ENCODE measurements around the gene NAA50. TPM values are rescaled to one million over a fixed set of nuclear protein-coding genes. Genes with fewer than 3 reads are reported as not detected.

Gene NAA50
- total RNA-seq (2022): 155 and 156 TPM in 2 replicates
- Bru-seq, nascent RNA: percentile 97 among the genes with signal in this experiment
- percentile 98 among the genes with signal in this experiment for BruChase-seq, experiment 1, labeled RNA remaining after a 6-hour chase
- percentile 98 among the genes with signal in this experiment for BruChase-seq, experiment 2, labeled RNA remaining after a 2-hour chase
- long read RNA-seq, full-length matches to known transcripts: 141 of 154 reads
- long read RNA-seq, partial matches to known transcripts: 1 of 154 reads
- long read RNA-seq, other reads (novel, unspliced or antisense): 12 of 154 reads

DNA sequence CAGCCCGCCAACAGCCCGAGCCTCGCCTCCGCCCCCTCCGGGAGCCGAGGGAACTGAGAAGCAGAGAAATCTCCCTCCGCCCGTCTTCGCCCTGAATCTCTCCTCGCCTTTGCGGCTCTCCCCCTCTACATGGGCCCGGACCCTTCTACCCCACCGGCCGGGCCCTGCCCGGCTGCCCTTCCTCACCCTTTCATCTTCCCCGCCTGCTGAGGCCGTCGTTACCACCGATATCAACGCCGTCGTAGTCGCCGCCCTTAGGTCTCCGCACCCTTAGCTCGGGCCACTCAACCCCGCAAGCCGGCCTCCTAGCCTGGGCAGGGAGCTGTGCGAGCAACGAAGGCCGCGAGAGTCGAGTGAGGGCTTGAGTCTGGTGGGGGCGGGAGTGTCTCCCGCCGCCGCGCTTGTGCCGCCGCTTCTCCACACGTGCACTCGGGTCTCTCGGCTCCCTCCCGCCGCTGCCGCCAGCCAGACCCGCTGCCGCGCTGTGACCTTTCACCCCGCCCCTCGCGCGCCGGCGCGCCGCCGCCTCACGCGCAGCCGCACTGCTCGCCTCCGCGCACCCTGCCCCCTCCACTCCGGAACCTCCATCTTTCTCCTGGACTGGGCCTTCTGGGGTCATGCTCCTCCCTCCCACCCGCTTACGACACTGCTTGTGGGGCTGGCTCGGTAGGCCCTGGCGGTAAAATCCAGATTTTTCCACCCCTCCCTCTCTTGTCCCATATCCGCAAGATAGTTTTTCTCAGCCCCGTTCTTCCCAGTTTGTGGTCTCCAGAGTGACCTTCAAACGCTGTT, at the start of gene NAA50:
TSS of gene NAA50 (minus strand) at position 494 of the 792 bp plus-strand sequence. CDS start at position 194, 300 bp downstream.
- BruUV-seq (replicated peaks): no TSS peak

DNA sequence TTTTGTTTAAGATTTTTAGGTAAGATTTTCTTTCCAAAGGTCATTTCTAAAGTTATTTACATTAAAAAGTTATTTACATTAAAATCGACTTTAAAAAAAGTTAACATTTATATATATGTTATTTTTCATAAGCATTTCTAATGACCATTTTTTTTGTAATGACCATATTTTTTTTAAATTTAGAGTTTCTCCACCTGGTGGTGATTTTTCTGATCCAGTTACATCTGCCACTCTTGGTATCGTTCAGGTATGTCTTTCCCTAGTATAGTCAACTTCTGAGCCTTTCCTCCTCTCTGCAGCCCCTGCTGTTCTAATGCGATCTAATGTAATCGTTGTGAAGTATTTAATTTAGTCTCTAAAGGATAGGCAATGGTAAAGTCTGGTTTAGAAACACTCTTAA, 49.6 kb upstream of the NAA50 start:
- H3K9me3 Mint-ChIP-seq (ENCODE audit: low read depth, unreplicated experiment): no peaks in the 10 kb centered on the region
- no peak overlapping the region for H3K4me3 Mint-ChIP-seq (ENCODE audit: low read depth, unreplicated experiment)
- no peaks in the 10 kb centered on the region for H3K4me1 Mint-ChIP-seq (ENCODE audit: low read depth, unreplicated experiment)
- CTCF ChIA-PET: no interaction called here
- TF ChIP-seq, protein P1, sequence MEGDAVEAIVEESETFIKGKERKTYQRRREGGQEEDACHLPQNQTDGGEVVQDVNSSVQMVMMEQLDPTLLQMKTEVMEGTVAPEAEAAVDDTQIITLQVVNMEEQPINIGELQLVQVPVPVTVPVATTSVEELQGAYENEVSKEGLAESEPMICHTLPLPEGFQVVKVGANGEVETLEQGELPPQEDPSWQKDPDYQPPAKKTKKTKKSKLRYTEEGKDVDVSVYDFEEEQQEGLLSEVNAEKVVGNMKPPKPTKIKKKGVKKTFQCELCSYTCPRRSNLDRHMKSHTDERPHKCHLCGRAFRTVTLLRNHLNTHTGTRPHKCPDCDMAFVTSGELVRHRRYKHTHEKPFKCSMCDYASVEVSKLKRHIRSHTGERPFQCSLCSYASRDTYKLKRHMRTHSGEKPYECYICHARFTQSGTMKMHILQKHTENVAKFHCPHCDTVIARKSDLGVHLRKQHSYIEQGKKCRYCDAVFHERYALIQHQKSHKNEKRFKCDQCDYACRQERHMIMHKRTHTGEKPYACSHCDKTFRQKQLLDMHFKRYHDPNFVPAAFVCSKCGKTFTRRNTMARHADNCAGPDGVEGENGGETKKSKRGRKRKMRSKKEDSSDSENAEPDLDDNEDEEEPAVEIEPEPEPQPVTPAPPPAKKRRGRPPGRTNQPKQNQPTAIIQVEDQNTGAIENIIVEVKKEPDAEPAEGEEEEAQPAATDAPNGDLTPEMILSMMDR (IDR thresholded peaks at IDR 0.05; ENCODE audit: unreplicated experiment): no peak
- H3K27me3 Mint-ChIP-seq (ENCODE audit: unreplicated experiment): no peaks in the 10 kb centered on the region
- no peak for DNase-seq
- H3K36me3 Mint-ChIP-seq (ENCODE audit: insufficient read depth, unreplicated experiment): peaks cover 4% of the 10 kb centered on the region
- no TSS peak for BruUV-seq (replicated peaks)
- intact Hi-C loops (cut with micrococcal nuclease; ENCODE audit: unreplicated experiment): no loop called here
- no peak overlapping the region for H3K27ac Mint-ChIP-seq (ENCODE audit: unreplicated experiment)

More for the DNA sequence above, at the start of gene NAA50:
- Mint-ChIP-seq H3K4me3 (ENCODE audit: low read depth, unreplicated experiment) (peak within 1 kb of the TSS; percentile 100), H3K9me3 (ENCODE audit: low read depth, unreplicated experiment) (no peaks in the 10 kb centered on the region), H3K27ac (ENCODE audit: unreplicated experiment) (peak within 1 kb of the TSS; percentile 97), H3K27me3 (ENCODE audit: unreplicated experiment) (no peaks in the 10 kb centered on the region), H3K4me1 (ENCODE audit: low read depth, unreplicated experiment) (peaks cover 32% of the 10 kb centered on the region), H3K36me3 (ENCODE audit: insufficient read depth, unreplicated experiment) (peaks cover 43% of the 10 kb centered on the region)
- CTCF ChIA-PET: interaction anchor here (0.6 to 1.6 kb wide), 10 partner anchors 10 to 167 kb away, joined by 3 to 21 read pairs (median 5); partner anchors contain the start of gene GRAMD1C
- TF ChIP-seq, protein P1 (IDR thresholded peaks at IDR 0.05; ENCODE audit: unreplicated experiment): no peak
- intact Hi-C loops (cut with micrococcal nuclease; ENCODE audit: unreplicated experiment): no loop called here
- peak; percentile 91 for DNase-seq

DNA sequence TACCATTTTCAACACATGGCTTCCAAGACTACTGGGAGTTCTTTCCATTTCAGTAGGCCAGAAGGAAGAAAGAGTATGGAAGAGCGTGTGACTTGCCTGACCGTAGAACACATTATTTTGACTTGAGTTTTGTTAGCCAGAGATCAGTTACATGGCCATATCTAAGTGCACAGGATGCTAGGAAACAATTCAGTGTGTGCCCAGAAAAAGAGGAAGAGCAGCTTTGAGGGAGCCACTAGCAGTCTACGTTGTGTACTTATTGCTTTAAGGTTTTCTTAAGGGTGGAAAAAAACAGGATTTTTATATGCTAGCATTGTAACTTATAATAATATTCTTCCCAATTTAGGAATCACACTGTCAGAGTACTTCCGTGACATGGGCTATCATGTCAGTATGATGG, 48.5 kb upstream of the NAA50 start:
- TF ChIP-seq, protein P1 (IDR thresholded peaks at IDR 0.05; ENCODE audit: unreplicated experiment): no peak
- Mint-ChIP-seq H3K4me3 (ENCODE audit: low read depth, unreplicated experiment) (no peak overlapping the region), H3K27ac (ENCODE audit: unreplicated experiment) (no peak overlapping the region), H3K27me3 (ENCODE audit: unreplicated experiment) (no peaks in the 10 kb centered on the region), H3K9me3 (ENCODE audit: low read depth, unreplicated experiment) (no peaks in the 10 kb centered on the region), H3K36me3 (ENCODE audit: insufficient read depth, unreplicated experiment) (peaks cover 4% of the 10 kb centered on the region), H3K4me1 (ENCODE audit: low read depth, unreplicated experiment) (no peaks in the 10 kb centered on the region)
- CTCF ChIA-PET: no interaction called here
- intact Hi-C loops (cut with micrococcal nuclease; ENCODE audit: unreplicated experiment): no loop called here
- no TSS peak for BruUV-seq (replicated peaks)
- no peak for DNase-seq

DNA sequence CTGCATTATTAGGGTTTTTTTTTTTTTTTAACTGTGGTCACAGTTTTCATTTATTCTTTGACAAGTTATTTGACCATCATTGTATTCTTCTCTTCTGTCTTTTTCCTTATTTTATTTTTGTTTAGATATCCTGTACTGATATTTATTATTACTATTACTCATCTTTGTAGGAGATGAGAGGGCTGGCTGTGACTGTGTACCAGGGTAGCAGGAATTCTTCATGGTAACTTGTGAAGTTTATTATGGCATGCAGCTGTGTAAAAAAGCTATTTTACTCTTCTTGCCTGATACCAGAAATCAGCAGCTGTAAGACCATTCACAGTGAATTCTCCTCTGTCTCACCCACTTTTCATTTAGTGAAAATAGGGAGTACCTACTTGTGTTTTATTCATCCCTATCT, 45.3 kb upstream of the NAA50 start:
- Mint-ChIP-seq H3K9me3 (ENCODE audit: low read depth, unreplicated experiment) (no peaks in the 10 kb centered on the region), H3K4me3 (ENCODE audit: low read depth, unreplicated experiment) (no peak overlapping the region), H3K36me3 (ENCODE audit: insufficient read depth, unreplicated experiment) (peaks cover 4% of the 10 kb centered on the region), H3K4me1 (ENCODE audit: low read depth, unreplicated experiment) (no peaks in the 10 kb centered on the region), H3K27me3 (ENCODE audit: unreplicated experiment) (no peaks in the 10 kb centered on the region), H3K27ac (ENCODE audit: unreplicated experiment) (no peak overlapping the region)
- intact Hi-C loops (cut with micrococcal nuclease; ENCODE audit: unreplicated experiment): no loop called here
- TF ChIP-seq, protein P1 (IDR thresholded peaks at IDR 0.05; ENCODE audit: unreplicated experiment): no peak
- no TSS peak for BruUV-seq (replicated peaks)
- CTCF ChIA-PET: interaction anchor here (0.7 kb wide), 1 partner anchor 717 kb away, joined by 5 read pairs; no protein-coding TSS in a partner anchor
- DNase-seq: no peak
